Measurements from ENCODE around the gene RIN1. TPM values are rescaled to one million over a fixed set of nuclear protein-coding genes. Genes with fewer than 3 reads are reported as not detected.

Gene RIN1
- total and polyA plus RNA-seq, 2 of the 13 experiments (the other 11 are each of a cell fraction or from before 2014, with no cell fraction given) = 2.4 to 4.1 TPM

DNA sequence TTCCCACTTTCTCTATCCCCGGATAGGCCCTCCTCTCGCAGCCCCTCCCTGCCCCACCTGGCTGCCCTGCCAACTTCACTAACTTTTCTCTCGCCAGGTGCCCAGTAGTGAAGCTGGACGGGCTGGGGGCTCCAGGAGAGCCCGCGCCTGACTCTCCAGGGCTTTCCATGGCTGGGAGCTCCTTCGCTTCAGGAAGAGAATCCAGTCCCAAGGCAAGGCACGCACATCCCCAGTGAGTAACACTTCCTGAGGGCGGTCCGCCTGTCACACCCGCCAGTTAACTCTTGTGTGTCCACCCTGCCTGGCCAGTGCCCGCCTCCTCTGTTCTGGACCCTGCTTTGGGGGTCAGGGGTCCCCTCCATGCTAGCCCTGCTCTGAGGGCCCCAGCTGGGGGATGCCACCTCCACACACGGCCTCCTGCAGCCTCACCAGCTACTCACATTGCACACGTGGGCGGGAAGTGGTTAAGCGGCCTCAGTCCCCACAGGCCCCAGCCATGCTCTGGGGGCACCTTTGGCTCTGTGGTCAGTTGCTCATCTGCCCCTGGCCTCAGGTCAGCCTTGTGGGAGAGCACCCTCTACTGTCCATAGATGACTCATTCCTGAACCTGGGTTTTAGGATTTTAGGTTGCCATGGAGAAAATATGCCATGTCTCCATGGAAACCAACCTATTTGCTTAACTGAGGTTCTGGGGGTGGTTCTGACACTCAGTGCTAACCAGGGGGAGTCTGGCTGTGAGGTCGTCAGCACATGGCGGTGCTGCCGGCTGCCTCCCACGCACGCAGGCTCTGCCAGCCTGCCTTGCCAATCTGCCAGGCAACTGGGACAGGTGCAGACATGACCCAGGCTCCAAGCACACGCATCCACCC is at the start of gene RIN1 (continued):
- TF ChIP-seq REPIN1 (CRISPR knock-in tag; IDR thresholded peaks at IDR 0.05; ENCODE audit: borderline replicate concordance, low read depth) = peak; percentile 87
- peak; percentile 79 for TF ChIP-seq SRSF1 (optimal IDR thresholded peaks at IDR 0.05; ENCODE audit: low read depth, low read length)
- no peak for TF ChIP-seq ZNF496 (CRISPR knock-in tag; IDR thresholded peaks at IDR 0.05; ENCODE audit: insufficient replicate concordance)
- peak; percentile 90 for TF ChIP-seq RFX1 (IDR thresholded peaks at IDR 0.05)
- TF ChIP-seq, protein P1, sequence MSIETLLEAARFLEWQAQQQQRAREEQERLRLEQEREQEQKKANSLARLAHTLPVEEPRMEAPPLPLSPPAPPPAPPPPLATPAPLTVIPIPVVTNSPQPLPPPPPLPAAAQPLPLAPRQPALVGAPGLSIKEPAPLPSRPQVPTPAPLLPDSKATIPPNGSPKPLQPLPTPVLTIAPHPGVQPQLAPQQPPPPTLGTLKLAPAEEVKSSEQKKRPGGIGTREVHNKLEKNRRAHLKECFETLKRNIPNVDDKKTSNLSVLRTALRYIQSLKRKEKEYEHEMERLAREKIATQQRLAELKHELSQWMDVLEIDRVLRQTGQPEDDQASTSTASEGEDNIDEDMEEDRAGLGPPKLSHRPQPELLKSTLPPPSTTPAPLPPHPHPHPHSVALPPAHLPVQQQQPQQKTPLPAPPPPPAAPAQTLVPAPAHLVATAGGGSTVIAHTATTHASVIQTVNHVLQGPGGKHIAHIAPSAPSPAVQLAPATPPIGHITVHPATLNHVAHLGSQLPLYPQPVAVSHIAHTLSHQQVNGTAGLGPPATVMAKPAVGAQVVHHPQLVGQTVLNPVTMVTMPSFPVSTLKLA (IDR thresholded peaks at IDR 0.05) = peak; percentile 82
- no peak for TF ChIP-seq ZNF160 (CRISPR knock-in tag; IDR thresholded peaks at IDR 0.05)
- TF ChIP-seq BRD4 (CRISPR knock-in tag; IDR thresholded peaks at IDR 0.05) = no peak
- TF ChIP-seq ZNF891 (CRISPR knock-in tag; IDR thresholded peaks at IDR 0.05) = peak; percentile 89
- TF ChIP-seq, protein P2, sequence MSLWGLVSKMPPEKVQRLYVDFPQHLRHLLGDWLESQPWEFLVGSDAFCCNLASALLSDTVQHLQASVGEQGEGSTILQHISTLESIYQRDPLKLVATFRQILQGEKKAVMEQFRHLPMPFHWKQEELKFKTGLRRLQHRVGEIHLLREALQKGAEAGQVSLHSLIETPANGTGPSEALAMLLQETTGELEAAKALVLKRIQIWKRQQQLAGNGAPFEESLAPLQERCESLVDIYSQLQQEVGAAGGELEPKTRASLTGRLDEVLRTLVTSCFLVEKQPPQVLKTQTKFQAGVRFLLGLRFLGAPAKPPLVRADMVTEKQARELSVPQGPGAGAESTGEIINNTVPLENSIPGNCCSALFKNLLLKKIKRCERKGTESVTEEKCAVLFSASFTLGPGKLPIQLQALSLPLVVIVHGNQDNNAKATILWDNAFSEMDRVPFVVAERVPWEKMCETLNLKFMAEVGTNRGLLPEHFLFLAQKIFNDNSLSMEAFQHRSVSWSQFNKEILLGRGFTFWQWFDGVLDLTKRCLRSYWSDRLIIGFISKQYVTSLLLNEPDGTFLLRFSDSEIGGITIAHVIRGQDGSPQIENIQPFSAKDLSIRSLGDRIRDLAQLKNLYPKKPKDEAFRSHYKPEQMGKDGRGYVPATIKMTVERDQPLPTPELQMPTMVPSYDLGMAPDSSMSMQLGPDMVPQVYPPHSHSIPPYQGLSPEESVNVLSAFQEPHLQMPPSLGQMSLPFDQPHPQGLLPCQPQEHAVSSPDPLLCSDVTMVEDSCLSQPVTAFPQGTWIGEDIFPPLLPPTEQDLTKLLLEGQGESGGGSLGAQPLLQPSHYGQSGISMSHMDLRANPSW (CRISPR knock-in tag; IDR thresholded peaks at IDR 0.05; ENCODE audit: borderline replicate concordance) = no peak
- peak; percentile 24; the same call in 1 of the 2 replicates for TF ChIP-seq RBFOX2 (IDR thresholded peaks at IDR 0.05; ENCODE audit: low read depth, low read length)
- peak; percentile 42; the same call in 1 of the 2 replicates for TF ChIP-seq FOXK1 (CRISPR knock-in tag; IDR thresholded peaks at IDR 0.05; ENCODE audit: borderline replicate concordance, low read depth)
- TF ChIP-seq THYN1 (CRISPR knock-in tag; IDR thresholded peaks at IDR 0.05; ENCODE audit: borderline replicate concordance, low read depth) = no peak
- 0 out of 2 replicates have a peak, but pooled peaks have one; percentile 89 for TF ChIP-seq ZSCAN9 (CRISPR knock-in tag; IDR thresholded peaks at IDR 0.05; ENCODE audit: borderline replicate concordance)
- no peak for TF ChIP-seq HCFC1 (IDR thresholded peaks at IDR 0.05; ENCODE audit: low read depth, low read length)
- TF ChIP-seq, protein P3, sequence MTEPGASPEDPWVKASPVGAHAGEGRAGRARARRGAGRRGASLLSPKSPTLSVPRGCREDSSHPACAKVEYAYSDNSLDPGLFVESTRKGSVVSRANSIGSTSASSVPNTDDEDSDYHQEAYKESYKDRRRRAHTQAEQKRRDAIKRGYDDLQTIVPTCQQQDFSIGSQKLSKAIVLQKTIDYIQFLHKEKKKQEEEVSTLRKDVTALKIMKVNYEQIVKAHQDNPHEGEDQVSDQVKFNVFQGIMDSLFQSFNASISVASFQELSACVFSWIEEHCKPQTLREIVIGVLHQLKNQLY (CRISPR knock-in tag; IDR thresholded peaks at IDR 0.05) = peak; percentile 67; the same call in 1 of the 2 replicates
- peak; percentile 74 for TF ChIP-seq PHF5A (CRISPR knock-in tag; IDR thresholded peaks at IDR 0.05; ENCODE audit: low read depth, unreplicated experiment)
- TF ChIP-seq KDM2A (CRISPR knock-in tag; IDR thresholded peaks at IDR 0.05; ENCODE audit: borderline replicate concordance, low read depth) = peak; percentile 83; the same call in 1 of the 2 replicates
- TF ChIP-seq ZC3H4 (CRISPR knock-in tag; IDR thresholded peaks at IDR 0.05; ENCODE audit: borderline replicate concordance) = no peak
- TF ChIP-seq SRY (CRISPR knock-in tag; IDR thresholded peaks at IDR 0.05) = peak; percentile 85; the same call in 1 of the 2 replicates
- peak; percentile 48; the same call in 1 of the 2 replicates for TF ChIP-seq SPEN (CRISPR knock-in tag; IDR thresholded peaks at IDR 0.05; ENCODE audit: low read depth)
- TF ChIP-seq, protein P4, sequence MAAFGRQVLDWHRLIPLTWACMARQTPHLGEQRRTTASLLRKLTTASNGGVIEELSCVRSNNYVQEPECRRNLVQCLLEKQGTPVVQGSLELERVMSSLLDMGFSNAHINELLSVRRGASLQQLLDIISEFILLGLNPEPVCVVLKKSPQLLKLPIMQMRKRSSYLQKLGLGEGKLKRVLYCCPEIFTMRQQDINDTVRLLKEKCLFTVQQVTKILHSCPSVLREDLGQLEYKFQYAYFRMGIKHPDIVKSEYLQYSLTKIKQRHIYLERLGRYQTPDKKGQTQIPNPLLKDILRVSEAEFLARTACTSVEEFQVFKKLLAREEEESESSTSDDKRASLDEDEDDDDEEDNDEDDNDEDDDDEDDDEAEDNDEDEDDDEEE (CRISPR knock-in tag; IDR thresholded peaks at IDR 0.05) = no peak; the same call in 1 of the 2 replicates
- TF ChIP-seq ZNF292 (CRISPR knock-in tag; IDR thresholded peaks at IDR 0.05; ENCODE audit: borderline replicate concordance, low read depth) = peak; percentile 89
- no peak; the same call in 1 of the 2 replicates for TF ChIP-seq PRMT3 (CRISPR knock-in tag; IDR thresholded peaks at IDR 0.05; ENCODE audit: borderline replicate concordance, low read depth)

Measured in HepG2 (cell line).